ENCODE results near the gene OXTR.

Gene OXTR

GRCh38 chr3:8767256-8767666 lies 2.2 kb downstream of the OXTR start:
- DNase-seq: no peak

DNA sequence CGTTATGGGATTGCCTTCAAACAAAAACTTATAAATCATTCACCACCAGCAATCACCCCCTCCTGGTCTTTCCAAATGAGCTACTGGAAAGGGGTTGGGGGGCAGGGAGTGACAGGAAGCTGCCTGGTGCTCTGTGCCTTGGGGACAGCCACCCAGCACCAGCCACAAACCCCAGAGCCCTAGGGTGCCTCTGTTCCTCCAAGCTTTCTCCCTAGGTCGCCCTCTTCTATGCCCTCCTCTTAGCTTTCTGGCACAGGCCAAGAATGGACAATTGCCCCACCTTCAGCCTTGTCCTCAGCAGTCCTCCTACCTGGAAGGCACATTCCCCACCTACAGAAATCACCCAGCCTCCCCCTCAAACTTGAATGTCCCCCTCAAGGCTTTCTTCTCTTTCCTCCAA lies 3.3 kb downstream of the OXTR start:
- no peak for DNase-seq

GRCh38 chr3:8765528-8765927 lies 3.9 kb downstream of the OXTR start:
- DNase-seq: no peak

- DNase-seq: no peak
Observed at GRCh38 chr3:8764528-8764927, 4.9 kb downstream of the OXTR start.

DNA sequence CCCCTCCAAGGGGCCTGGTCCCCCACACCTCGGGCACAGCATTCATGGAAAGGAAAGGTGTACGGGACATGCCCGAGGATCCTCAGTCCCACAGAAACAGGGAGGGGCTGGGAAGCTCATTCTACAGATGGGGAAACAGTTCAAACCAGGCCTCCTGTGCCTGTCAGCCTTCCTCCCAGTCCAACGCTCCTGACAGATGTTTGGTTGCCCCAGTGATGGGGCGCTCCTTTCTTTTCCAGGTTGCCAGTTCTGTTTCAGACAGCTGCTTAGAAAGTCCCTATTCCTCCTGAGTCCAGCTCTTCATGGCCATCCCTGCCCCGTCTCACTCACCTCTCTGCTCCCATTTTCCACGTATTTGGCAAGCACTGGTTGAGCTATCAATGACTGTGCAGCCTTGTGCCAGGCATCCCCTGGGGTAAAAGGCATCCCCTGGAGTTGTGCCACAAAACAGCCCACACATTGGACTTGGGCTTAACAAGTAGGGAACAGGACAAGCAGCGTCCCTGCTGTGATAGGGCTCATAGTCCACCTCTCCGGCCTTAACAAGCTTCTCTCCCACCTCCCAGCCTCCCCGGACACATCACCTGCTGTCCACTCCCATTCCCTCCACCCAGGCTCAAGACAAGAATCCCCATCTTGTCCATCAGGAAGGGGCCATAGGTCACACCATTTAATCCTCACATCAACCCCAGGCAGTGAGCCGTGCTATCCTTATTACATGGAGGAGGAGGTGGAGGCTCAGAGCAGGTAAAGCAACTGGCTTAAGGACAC lies 6.6 kb downstream of the OXTR start:
- DNase-seq: no peak

- no peak for DNase-seq
Observed at GRCh38 chr3:8761866-8762265, 7.5 kb downstream of the OXTR start.

GRCh38 chr3:8760506-8760905 lies 8.9 kb downstream of the OXTR start:
- no peak for DNase-seq

DNA sequence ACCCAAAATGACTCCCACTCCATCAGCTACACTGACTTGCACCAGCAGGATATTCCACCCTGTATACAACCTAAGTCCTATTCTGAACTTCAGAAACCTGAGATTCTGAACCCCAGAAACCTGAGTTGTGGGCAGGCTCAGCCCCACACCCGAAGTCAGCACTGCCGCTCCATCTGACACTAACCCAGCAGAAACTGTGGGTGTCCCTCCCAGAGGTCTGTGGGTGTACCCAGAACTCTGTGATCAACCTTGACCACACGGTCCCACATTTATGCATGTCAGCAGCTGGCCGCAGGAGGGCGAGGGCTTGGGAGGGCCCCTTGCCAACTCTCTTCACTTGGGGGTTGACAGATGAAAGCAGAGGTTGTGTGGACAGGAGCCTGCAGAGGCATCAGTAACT lies 9.3 kb downstream of the OXTR start:
- no peak for DNase-seq

- DNase-seq: no peak
Observed at GRCh38 chr3:8759038-8759707, 10.2 kb downstream of the OXTR start.

DNA sequence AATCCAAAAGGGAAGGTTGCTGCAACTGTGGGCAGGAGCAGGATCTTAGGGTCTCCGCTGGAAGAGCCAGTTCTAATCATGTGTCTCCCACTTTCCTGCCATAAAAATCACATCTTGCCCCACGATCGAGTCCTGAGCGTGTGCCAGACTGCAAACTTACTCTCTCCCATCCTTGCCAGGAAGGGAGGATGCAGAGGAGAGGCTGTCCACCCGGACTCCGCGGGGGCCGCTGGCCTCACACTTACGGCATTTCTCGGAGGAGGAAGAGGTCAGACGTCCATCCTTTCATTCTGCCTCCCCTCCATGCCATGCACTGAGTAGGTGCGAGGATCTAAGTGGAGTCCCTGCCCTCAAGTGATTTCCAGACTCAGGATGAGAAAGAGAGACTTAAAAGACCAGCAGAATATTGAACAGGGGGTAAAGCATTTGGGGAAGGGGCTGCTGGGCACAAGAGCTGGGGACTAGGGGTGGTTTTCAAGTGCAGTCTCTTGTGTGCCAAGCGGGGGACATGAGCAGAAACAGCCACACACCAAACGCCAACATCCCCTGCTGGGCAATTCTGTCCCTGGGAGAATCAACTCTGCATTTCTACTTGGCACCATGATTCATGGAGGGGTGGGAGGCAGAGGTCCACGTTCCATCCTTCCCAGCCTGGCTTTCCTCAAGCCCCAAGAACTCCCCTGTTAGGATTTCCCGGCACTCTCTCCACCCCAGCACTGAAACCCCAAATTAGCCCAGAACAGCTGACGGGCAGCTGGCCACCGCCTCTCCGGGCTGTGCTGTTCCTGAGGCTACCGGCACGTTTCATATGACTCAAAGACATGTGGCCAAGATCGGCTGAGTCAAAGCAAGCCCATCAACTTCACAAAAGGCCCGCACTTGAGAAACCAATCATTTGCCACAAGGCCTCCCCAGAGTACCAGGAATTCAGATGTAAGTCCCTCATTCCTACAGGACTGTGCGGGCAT lies 11.6 kb downstream of the OXTR start:
- no peak for DNase-seq

DNA sequence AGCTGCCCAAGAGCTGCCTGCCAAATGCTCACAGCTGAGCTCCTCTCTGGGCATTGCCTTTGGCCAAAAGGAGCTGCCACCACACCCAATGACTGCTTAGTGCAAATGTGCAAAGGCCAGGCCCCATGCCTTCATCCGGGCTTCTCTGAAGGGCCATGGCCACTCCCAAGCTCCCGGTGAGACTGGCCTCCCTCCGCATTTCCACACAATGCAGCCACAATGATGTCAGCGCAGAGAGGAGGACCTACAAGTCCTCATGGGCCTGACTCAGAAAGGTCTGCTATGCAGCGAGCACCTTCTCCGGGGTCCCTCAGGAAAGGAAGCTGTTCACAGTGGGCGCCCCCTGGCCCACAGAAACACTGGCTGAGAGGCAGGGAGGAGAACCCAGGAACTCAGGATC lies 12.7 kb downstream of the OXTR start:
- DNase-seq: no peak

- no peak for DNase-seq
Observed at GRCh38 chr3:8755564-8756237, 13.7 kb downstream of the OXTR start.

GRCh38 chr3:8755097-8755496 lies 14.3 kb downstream of the OXTR start:
- no peak for DNase-seq

GRCh38 chr3:8752832-8753231 lies 16.6 kb downstream of the OXTR start:
- no peak for DNase-seq

DNA sequence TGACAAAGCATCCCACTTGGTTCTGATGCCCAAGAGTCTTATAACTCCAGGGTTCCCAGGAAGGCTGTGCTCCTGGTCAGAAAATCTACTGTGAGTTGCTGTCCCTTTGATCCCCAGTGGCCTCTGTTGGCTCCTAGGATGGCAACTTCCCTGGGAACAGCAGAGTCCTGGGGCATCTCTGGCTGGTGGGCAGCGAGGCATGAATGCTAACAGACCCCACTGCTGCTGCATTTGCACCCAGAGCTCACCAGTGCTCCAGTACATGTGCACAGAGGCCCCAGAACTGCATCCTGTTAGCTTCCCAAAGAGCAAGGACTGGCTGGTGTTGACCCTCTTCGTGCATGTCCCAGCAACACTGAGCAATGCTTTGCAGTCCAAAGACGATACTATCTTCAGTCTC lies 20.1 kb downstream of the OXTR start:
- DNase-seq: no peak

DNA sequence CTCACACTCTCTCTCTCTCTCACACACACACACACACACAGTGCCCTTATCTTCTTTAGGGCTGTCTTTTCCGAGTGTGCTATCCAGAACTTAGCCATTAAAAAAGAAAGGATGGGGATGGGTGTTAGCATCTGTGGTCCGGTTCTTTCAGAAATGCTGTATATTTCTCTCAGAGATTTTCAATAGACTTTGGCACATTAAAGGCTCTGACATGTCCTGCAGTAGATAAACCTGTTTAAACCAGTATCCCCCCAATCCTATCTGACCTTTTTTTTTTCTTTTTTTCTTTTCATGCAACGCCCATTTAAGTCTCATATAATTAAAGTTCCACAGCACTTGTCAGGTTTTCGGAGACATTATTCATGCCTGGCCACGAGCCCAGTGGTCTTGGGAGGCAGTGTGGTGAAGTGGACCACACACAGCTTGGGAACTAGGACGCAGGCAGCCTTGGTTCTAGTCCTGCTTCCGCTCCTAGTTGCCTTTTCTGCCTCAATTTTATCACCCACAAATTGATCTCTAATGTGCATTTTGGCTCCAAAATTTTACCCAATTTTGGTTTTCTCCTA lies 22.6 kb downstream of the OXTR start:
- DNase-seq: no peak

DNA sequence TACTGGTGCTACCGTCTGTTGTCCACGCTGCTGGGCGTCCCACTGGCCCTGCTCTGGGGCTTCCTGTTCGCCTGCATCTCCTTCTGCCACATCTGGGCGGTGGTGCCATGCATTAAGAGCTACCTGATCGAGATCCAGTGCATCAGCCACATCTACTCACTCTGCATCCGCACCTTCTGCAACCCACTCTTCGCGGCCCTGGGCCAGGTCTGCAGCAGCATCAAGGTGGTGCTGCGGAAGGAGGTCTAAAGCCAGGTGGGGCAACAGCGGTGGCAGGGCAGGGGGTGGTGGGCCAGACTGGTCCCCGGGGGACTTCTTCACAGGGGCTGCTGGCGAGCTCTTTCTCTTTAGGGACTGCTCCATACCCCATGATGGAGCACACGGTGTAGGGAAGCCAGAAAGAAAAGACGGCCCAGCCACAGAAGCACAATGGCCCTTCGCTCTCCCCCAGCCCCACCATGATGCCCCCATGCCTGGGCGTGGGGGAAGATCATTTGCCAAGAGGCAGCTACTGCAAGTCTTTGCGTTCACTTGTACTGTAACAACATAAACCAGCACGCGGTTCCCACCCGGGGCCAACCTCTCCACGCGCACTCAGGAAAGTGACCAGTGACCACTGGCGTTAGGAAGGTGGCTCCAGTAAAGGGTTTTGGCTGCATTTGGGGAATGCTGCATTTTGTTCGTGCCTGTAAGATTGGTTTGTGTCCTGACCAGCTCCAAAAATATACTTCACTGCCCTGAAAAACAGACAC lies 23.6 kb downstream of the OXTR start:
- DNase-seq: no peak

- no peak for DNase-seq
Observed at GRCh38 chr3:8743911-8744310, 25.5 kb downstream of the OXTR start.

- no peak for DNase-seq
Observed at GRCh38 chr3:8743021-8743601, 26.3 kb downstream of the OXTR start.

DNA sequence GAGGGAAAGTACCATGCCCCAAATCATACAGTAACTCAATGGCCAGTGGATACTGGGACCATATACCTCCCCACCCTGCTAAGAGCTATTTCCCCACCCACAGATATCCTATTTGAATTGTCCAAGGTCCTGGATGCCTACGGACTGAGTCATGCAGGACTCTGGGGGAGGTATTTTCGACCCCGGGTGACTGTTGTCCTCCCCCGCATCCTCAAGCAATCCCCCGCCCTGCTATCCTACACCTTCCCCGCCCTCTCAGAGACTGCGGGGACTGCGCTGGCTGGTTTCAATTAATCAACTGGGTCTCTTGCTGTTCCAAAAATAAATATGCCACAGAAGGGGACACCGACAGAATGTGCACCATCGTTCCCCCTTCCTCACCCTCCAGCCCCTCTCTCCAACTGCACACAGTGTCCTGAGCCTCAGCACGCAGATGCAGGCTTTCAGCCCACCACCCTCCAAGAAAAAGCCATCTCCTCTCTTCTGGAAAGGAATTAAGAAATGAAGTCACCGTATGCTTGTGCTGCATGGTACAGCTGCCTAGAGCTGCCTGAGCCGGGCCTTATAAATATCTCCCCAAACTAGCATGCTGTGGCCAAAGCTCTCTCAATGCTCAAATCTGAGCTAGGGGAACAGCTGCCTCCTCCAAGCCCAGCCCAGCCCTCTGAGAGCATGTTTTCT lies 27.7 kb downstream of the OXTR start:
- DNase-seq: no peak
